HG03139 (cell line): ENCODE measurements around the gene ZNF430.
"Not testable (repeated sequence)": the region's sequence is repeated elsewhere in the genome, so short reads cannot be mapped to it uniquely, and the experiment has no call there.

Source experiments
- ATAC-seq: cut with Tn5 transposase; IDR thresholded peaks from one replicate; pipeline ENCODE4 v1.9.1; 2021; ENCODE audit not compliant: unreplicated experiment

The ZNF430 gene

DNA sequence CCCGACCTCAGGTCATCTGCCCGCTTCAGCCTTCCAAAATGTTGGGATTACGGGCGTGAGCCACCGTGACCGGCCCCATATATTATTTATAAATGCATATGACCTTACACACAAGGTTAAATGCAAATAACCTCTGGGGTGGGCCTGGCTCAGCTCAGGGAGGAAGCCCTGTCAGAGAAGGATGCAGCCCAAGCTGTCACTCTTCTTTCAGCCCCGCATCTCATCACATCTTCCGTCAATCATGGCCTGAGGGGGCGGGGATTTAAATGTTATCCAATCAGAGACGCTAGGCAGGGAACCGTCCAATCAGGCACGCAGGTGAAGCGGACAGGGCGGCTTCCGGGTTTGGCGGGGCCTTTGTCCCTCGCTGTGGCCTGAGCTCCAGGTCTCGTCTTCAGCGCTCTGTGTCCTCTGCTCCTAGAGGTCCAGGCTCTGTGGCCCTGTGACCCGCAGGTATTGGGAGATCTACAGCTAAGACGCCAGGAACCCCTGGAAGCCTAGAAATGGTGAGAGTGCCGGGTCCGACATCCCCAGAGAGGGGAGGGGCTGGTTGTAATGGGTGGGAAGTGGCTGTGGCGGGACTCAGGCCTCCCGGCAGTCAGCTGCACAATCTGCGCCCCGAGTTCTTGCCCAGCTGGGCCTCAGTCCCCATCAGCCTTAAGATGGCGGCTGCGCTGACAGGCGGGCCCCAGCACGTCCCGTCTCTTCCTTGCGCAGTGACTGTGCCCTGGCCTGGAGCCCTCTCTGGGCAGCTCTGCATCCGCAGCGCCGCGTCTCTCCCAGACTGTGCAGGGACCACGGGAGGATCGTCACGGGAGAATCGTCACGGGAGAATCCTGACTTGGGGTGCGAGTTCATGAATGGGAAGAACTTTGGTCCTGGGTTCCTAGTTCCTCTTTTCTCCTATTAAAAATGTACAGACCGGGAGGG is at the start of gene ZNF430:
Gene ZNF430 (plus strand): TSS at position 360 of the 930 bp plus-strand sequence. CDS start 144 bp downstream, at position 504.
- peak; percentile 93 for ATAC-seq

GRCh38 chr19:20992788-20993187 is 27.7 kb upstream of the ZNF430 start:
- not testable (repeated sequence) for ATAC-seq

DNA sequence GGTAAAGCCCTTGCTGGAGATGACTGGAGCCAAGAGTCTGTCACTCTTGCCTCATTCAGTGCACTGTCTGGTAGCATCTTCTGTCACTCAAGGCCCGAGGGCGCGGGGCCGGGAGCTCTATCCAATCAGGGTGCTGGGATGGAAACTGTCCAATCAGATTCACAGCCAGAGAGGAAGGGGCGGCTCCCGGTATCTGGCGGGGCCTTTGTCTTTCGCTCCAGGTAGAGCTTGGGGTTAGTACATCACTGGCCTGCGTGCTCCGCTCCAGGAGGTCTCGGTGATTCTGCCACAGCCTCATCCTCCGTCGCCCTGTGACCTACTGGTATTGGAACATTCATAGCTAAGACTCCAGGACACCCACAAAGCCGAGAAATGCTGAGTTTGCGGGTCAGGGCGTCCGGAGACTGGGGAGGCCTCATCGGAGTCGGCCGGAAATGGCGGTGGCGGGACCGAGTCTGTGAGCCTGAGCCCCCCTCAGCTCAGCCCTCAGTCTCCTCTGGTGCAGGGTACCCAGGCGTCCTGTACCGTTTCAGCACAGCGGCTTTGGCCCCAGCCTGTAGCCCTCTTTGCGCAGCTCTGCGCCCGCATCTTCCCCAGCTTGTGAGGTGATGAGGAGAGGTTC is 20.6 kb upstream of the ZNF430 start:
- peak; percentile 99 for ATAC-seq

GRCh38 chr19:21021238-21021637 is 781 bp downstream of the ZNF430 start:
- not testable (repeated sequence) for ATAC-seq

GRCh38 chr19:21022996-21023395 is 2.5 kb downstream of the ZNF430 start:
- no peak for ATAC-seq

- ATAC-seq: no peak
Observed at GRCh38 chr19:21023901-21024300, 3.4 kb downstream of the ZNF430 start.

- ATAC-seq: no peak
Observed at GRCh38 chr19:21028969-21029268, 8.5 kb downstream of the ZNF430 start.

GRCh38 chr19:21045028-21045427 is 24.6 kb downstream of the ZNF430 start:
- ATAC-seq: no peak

GRCh38 chr19:21046489-21046888 is 26.0 kb downstream of the ZNF430 start:
- ATAC-seq: no peak

DNA sequence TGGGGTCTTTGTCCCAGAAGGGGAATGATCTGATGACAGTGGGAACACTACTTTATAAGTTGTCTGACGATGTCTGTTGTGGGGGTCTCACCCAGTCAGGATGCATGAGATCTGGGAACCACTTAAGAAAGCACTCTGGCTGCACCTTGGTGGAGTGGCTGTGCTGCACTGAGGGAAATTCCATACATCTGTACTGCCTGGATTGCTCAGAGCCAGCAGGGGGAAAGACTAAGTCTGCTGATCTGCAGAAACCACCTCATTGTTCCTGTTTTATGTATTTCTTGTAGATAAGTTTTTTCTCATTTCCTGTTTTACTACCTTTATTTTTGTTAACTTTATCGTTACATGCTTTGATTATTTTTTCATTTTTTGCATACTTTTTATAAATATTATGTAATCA is 27.3 kb downstream of the ZNF430 start:
- ATAC-seq: no peak

GRCh38 chr19:21052902-21053301 is 32.4 kb downstream of the ZNF430 start:
- ATAC-seq: no peak

DNA sequence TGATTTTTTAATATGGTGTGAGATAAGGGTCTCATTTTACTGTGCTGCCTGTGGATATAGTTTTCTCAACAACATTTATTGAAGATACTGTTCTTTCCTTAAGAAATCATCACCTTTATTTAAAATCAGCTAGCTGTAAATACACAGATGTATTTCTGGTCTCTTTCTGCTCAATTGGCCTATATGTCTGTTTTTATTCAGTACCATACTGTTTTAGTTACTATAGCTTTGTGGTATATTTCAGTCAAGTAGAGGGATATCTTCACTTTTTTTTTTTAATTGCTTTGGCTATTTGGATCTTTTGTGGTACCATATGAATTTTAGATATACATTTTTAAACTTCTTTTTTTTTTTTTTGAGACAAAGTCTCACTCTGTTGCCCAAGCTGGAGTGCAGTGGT is 44.9 kb downstream of the ZNF430 start:
- ATAC-seq: no peak

DNA sequence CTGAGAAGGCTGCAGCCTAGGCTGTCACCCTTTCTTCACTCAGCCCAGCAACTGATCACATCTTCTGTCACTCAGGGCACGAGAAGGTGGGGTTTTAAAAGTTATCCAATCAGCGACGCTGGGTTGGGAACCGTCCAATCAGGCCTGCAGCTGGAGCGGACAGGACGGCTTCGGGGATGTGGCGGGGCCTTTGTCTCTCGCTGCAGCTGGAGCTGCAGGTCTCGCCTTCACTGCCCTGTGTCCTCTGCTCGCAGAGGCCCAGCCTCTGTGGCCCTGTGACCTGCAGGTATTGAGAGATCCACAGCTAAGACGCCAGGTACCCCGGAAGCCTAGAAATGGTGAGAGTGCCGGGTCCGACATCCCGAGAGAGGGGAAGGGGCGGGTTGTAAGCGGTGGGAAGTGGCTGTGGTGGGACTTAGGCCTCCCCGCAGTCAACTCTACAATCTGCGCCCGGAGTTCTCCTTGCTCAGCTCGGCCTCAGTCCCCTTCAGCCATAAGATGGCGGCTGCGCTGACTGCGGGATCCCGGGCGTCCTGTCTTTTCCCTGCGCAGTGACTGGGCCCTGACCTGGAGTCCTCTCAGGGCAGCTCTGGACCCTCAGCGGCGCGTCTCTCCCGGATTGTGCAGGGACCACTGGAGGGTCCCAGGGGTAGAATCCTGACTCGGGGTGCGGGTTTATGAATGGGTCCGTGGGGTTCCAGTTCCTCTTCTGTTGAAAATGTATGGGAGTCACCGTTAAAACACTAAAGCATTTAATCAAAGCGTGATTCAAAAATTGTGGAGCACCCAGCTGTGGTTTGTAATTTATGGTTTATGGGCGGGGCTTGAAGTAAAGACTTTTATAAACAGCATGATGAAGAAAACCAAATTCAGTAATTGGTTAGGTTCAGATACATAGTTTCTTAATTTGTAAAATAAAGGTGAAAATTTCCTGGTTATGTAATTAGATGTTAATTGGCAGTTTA is 61.8 kb downstream of the ZNF430 start, which contains the start of gene ZNF714:
Gene ZNF714 (plus strand): TSS at position 193 of the 965 bp plus-strand sequence. CDS start 16,066 bp downstream, outside the sequence.
- peak; percentile 95 for ATAC-seq

DNA sequence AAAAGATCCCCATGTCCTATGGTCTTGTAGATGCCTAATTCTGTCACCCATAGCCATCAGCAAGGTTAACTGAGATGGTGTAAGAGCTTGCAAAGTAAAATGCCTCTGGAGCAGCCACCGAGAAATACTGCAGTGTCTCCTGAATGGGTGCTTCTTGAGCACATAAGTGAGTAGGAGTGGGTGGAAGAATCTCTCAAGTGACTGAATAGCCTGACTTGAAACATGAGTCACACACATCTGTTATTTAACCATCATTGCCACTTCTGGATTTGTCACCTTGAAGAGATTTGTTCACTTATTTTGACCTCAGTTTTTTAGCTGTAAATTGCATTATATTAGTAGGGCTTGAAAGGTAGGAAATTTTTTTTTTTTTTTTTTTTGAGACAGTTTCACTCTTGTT is 63.9 kb downstream of the ZNF430 start:
- no peak for ATAC-seq

DNA sequence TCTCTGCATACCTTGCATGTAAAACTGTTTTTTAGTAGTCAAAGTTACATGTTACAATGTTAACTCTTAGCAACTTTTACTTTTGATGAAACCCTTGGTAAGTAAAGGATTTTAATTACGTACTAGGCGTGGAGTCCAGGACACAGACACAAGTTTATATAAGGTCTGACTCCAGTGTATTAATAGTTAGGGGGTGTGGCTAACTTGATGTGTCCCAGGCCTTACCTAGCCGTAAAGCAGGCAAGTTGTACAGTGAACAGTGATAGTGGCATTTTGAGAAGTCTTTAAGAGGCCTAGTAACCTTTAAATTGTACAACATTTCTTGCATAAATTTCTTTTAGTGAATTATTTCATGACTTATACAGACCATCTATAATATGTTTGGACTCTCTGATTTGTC is 67.4 kb downstream of the ZNF430 start:
- ATAC-seq: no peak

- no peak for ATAC-seq
Observed at GRCh38 chr19:21092109-21092508, 71.7 kb downstream of the ZNF430 start.

- ATAC-seq: no peak
Observed at GRCh38 chr19:21094347-21095025, 74.0 kb downstream of the ZNF430 start.

DNA sequence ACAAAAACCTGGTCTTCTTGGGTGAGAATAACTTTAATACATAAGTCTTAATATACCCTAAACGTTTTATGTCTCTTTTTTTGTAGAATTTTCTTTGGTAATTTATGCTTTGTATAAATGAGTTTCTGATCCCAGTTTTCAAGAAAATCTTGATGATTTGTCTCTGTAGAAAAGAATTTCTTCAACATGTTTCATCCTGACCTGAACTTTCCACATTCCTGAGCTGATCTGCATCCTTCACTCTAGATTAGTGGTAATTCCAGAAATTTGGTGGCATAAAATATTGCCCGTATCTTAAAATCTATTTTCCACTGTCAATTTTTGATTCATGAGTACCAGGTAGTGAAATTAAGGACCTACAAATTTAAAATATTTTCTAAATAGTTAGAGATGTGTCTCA is 77.8 kb downstream of the ZNF430 start:
- ATAC-seq: no peak

DNA sequence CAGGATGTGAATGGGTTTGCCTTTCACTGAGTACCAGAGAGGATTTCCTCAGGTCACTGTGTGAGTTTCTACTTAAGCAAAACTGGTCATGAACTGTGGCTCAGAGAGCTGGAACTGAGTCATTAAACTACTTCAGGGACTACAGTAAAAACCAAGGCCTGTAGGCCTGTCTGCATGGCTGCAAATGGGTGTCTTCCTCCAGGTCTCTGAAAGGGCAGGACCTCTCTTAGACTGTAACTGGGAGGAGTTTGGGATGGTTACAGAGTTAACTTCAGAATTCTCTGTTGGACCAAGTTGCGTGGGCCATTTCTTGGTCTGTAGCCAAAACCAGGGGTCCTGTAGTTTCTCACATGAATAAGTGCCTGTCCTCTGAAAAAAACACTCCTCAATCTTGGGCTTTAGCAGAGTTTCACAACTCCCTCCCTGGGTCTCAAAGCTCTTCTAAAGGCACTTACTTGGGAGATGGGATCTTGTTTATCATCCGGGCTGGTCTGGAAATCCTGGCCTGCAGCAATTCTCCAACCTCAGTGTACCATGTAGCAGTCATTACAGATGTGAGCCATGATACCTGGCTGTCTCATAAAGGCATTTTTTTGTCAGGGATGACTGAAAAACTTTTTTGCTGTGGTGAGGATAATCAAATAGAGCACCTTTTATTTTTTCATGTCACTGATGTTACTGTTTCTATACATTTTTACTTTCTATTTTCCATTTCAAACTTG is 81.2 kb downstream of the ZNF430 start:
- ATAC-seq: no peak

DNA sequence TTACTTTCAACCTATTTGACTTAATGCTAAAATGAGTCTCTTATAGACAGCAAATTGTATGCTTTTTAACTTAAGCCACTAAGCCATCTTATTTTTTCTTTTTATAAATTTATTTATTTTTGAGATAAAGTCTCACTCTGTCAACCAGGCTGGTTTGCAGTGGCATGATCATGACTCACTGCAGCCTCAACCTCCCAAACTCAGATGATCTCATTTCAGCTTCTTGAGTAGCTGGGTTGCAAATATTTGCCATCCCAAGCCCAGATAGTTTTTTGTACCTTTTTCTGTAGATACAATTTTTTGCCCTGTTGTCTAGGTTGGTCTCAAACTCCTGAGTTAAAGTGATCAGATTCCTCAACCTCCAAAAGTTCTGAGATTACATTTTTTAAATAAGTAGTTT is 88.7 kb downstream of the ZNF430 start:
- ATAC-seq: no peak
